Activated naive CD4-positive, alpha-beta T cell treated with anti-CD3 and anti-CD28 coated beads, Interleukin-2, amount 50 U/mL, for 72 hours (primary cell): ENCODE measurements around the gene ALAS1. TPM values are rescaled to one million over a fixed set of nuclear protein-coding genes. Genes with fewer than 3 reads are reported as not detected.

ENCODE experiments used
- ATAC-seq, 2 donors: fragments of 150-1000 bp; cut with Tn5 transposase; 2 replicates each; pipeline ENCODE4 v1.10.0; 2021; ENCODE audit warnings: mild to moderate bottlenecking in 2 of 2, moderate library complexity in 2 of 2
- DNase-seq, 2 donors: peaks; one replicate each; pipeline ENCODE4 v3.0.0; 2021 to 2022; ENCODE audit warnings: low spot score in 2 of 2
- H3K27ac Mint-ChIP-seq, 2 donors: one replicate each; pipeline ENCODE4 v1.8.0; 2022; ENCODE audit warnings: mild to moderate bottlenecking in 2 of 2, mixed read lengths in 2 of 2
- H3K36me3 Mint-ChIP-seq, 2 donors: one replicate each; pipeline ENCODE4 v1.8.0; 2022; ENCODE audit warnings: mixed read lengths in 2 of 2
- H3K9me3 Mint-ChIP-seq, 2 donors: one replicate each; pipeline ENCODE4 v1.8.0; 2022; ENCODE audit warnings: mixed read lengths in 2 of 2
- total RNA-seq, 2 donors: library from RNA; stranded (reverse); gene quantifications; one replicate each; pipeline ENCODE4 v1.2.3, GENCODE V29; 2022

Gene ALAS1
- total RNA-seq, 2 donors from 2014 or later: 56.1 to 72.0 TPM

- ATAC-seq (no peak), DNase-seq (no peak)
- H3K9me3 Mint-ChIP-seq: no peaks in the 10 kb centered on the region
- H3K27ac Mint-ChIP-seq: no peak overlapping the region
- H3K36me3 Mint-ChIP-seq: no peaks in the 10 kb centered on the region
These were observed 7.5 kb upstream of the ALAS1 start for GRCh38 chr3:52190294-52191074.

DNA sequence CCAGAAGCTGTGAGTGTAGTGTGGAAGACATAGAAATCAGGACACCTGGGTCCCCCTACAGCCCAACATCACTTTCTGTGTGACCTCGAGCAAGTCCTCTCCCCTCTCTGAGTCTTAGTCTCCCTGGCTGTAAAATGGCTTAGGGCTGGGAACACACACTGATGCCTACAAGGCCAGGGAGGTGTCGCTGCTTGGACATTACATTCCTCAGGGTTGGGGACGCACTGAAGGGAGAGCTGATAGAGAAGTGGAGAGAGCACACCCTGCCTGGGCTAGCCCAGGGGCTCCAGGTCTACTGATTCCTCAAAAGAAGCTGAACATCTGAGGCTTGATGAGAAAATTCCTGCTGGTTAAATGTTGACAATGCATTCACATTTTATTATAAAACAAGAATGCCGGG is 6.3 kb upstream of the ALAS1 start:
- Mint-ChIP-seq H3K36me3 (no peaks in the 10 kb centered on the region), H3K9me3 (no peaks in the 10 kb centered on the region), H3K27ac (peak overlapping the region; percentile 46 to 50)
- ATAC-seq (no peak), DNase-seq (no peak)

DNA sequence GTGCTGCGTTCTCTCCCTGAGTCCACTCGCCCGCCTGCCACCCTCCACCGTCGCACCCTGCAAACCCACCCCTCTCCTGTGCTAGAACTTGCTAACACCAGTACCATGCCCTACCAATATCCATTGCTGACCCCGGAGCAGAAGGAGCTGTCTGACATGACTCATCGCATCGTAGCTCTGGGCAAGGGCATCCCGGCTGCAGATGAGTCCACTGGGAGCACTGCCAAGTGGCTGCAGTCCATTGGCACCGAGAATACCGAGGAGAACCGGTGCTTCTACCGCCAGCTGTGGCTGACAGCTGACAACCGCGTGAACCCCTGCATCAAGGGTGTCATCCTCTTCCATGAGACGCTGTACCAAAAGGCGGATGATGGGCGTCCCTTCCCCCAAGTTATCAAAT is 4.9 kb upstream of the ALAS1 start:
- no peaks in the 10 kb centered on the region for H3K9me3 Mint-ChIP-seq
- DNase-seq (no peak), ATAC-seq (no peak)
- H3K27ac Mint-ChIP-seq: no peak overlapping the region
- no peaks in the 10 kb centered on the region for H3K36me3 Mint-ChIP-seq

- DNase-seq (no peak), ATAC-seq (no peak)
- H3K36me3 Mint-ChIP-seq: peaks cover 11 to 16% of the 10 kb centered on the region in 2 donors
- H3K9me3 Mint-ChIP-seq: no peaks in the 10 kb centered on the region
- H3K27ac Mint-ChIP-seq: peak overlapping the region in 1 of 2 donors; percentile 36
These were observed 3.3 kb upstream of the ALAS1 start for GRCh38 chr3:52194485-52195290.

GRCh38 chr3:52195291-52195597 is 2.7 kb upstream of the ALAS1 start:
- Mint-ChIP-seq H3K9me3 (no peaks in the 10 kb centered on the region), H3K27ac (no peak overlapping the region), H3K36me3 (peaks cover 11 to 22% of the 10 kb centered on the region in 2 donors)
- ATAC-seq (no peak), DNase-seq (no peak)

- peak overlapping the region in 1 of 2 donors; percentile 81 for H3K27ac Mint-ChIP-seq
- H3K9me3 Mint-ChIP-seq: no peaks in the 10 kb centered on the region
- ATAC-seq (peak in 1 of 2 donors; percentile 7), DNase-seq (no peak)
- H3K36me3 Mint-ChIP-seq: peaks cover 11 to 24% of the 10 kb centered on the region in 2 donors
These were observed 2.1 kb upstream of the ALAS1 start for GRCh38 chr3:52195823-52196331.

DNA sequence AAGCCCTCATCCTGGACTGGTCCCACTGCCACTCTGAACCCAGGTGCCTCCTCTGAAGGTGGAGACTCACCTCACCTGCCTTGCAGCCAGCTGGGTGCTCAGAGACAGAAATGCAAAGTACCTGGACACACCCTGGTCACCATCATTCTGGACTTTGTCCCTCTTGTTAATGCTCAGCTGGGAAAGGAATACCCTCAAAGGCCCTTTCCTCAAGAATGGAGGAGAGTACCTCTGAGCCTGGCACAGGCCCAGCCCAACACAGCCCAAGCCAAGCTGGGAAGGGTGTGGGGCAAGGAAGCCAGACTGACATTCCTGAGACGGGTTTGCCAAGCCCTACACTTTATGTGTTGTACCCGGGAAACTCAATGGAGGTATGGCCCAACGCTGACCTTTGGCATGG is 983 bp upstream of the ALAS1 start:
- DNase-seq: no peak
- H3K27ac Mint-ChIP-seq: no peak overlapping the region
- ATAC-seq: no peak
- no peaks in the 10 kb centered on the region for H3K9me3 Mint-ChIP-seq
- peaks cover 16 to 29% of the 10 kb centered on the region in 2 donors for H3K36me3 Mint-ChIP-seq

GRCh38 chr3:52197499-52197841 is 490 bp upstream of the ALAS1 start:
- H3K36me3 Mint-ChIP-seq: peaks cover 20 to 34% of the 10 kb centered on the region in 2 donors
- no peak for DNase-seq
- ATAC-seq: peak; percentile 1 to 8
- peak overlapping the region; percentile 89 for H3K27ac Mint-ChIP-seq
- no peaks in the 10 kb centered on the region for H3K9me3 Mint-ChIP-seq

- H3K9me3 Mint-ChIP-seq: no peaks in the 10 kb centered on the region
- DNase-seq (no peak), ATAC-seq (no peak)
- H3K27ac Mint-ChIP-seq: peak overlapping the region; percentile 89 to 98
- peaks cover 32 to 36% of the 10 kb centered on the region in 2 donors for H3K36me3 Mint-ChIP-seq
These were observed 966 bp downstream of the ALAS1 start for GRCh38 chr3:52198643-52199608.

DNA sequence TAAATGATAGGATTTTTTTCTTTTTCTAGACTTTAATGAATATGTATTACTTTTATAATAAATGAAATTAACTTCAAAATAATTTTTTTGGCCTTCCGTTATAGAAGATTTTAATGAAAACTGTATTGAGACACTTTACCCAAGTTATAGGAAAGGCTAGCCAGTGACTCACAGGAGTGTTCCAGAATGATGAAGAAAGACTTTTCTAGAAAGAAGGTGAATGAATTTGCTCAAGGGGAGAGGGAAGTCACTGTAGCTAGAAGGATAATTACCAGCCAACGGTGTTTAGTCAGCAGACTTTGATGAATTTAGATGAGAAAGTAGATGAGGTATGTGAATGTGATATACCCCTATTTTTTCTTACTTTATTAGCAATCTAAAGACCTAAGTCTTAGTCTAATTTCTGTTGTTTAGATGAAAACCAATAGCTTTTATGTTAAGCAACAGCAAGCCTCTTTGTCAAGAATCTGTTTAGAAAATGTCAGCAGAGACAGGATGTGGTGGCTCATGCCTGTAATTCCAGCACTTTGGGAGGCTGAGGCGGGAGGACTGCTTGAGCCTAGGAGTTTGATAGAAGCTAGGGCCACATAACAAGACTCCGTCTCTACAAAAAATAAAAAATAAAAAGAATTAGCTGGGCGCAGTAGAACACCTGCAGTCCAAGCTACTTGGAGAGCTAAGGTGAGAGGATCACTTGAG is 3.2 kb downstream of the ALAS1 start:
- Mint-ChIP-seq H3K36me3 (peaks cover 42 to 44% of the 10 kb centered on the region in 2 donors), H3K27ac (peak overlapping the region in 1 of 2 donors; percentile 64), H3K9me3 (no peaks in the 10 kb centered on the region)
- DNase-seq (no peak), ATAC-seq (no peak)

DNA sequence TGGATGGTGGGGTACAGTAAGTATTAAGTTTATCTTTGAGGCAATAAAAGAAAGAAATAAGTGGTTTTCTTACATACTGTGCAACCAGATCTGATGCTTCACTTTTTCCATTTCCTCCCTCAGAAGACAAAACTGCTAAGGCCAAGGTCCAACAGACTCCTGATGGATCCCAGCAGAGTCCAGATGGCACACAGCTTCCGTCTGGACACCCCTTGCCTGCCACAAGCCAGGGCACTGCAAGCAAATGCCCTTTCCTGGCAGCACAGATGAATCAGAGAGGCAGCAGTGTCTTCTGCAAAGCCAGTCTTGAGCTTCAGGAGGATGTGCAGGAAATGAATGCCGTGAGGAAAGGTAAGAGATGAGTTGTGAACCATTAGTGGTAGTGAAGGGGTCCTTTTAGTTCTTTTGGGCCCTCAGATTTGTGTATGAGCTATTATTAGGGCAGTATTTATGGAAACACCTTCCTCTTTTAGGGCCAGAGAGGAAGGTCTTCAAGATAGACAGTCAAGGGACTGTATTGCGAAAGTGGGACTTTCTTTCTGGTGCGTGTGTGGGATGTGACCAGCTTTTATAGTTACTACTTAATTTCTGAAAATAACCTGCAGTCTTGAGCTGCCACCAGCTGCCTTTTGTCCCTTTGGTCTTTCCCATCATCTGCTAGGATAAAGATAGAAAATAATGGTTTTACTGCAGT is 4.6 kb downstream of the ALAS1 start:
- peak overlapping the region in 1 of 2 donors; percentile 64 for H3K27ac Mint-ChIP-seq

DNA sequence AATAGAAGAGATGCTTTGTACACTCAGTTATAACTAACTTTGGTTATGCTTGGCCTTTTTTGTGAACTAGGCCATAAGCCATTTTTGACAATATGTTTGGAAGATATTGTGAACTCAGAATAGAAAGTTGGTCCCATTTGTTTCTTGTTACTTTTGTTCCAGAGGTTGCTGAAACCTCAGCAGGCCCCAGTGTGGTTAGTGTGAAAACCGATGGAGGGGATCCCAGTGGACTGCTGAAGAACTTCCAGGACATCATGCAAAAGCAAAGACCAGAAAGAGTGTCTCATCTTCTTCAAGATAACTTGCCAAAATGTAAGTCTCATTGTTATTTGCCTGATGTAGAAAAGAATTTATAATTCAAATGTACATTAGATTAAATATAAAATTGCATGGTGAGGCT is 5.7 kb downstream of the ALAS1 start:
- H3K9me3 Mint-ChIP-seq: no peaks in the 10 kb centered on the region
- H3K36me3 Mint-ChIP-seq: peaks cover 40 to 62% of the 10 kb centered on the region in 2 donors
- DNase-seq (no peak), ATAC-seq (no peak)
- H3K27ac Mint-ChIP-seq: peak overlapping the region in 1 of 2 donors; percentile 20

More for the DNA sequence above, 4.6 kb downstream of the ALAS1 start:
- DNase-seq (no peak), ATAC-seq (no peak)
- peaks cover 44 to 58% of the 10 kb centered on the region in 2 donors for H3K36me3 Mint-ChIP-seq
- no peaks in the 10 kb centered on the region for H3K9me3 Mint-ChIP-seq

- peak overlapping the region; percentile 5 to 70 for H3K27ac Mint-ChIP-seq
- peaks cover 33 to 55% of the 10 kb centered on the region in 2 donors for H3K36me3 Mint-ChIP-seq
- no peaks in the 10 kb centered on the region for H3K9me3 Mint-ChIP-seq
- DNase-seq (no peak), ATAC-seq (peak; percentile 91 to 94)
These were observed 6.5 kb downstream of the ALAS1 start for GRCh38 chr3:52204337-52205073.

GRCh38 chr3:52205727-52206372 is 7.9 kb downstream of the ALAS1 start:
- Mint-ChIP-seq H3K27ac (no peak overlapping the region), H3K36me3 (peaks cover 33 to 45% of the 10 kb centered on the region in 2 donors), H3K9me3 (no peaks in the 10 kb centered on the region)
- ATAC-seq (no peak), DNase-seq (no peak)
